B cell (primary cell): ENCODE results near the gene BPIFB1.

ENCODE experiments used
- EZH2 ChIP-seq: IDR thresholded peaks from 2 replicates; pipeline ENCODE4 v1.6.1; 2012; ENCODE audit warnings: borderline replicate concordance, low read depth, mild to moderate bottlenecking, moderate library complexity, low read length; ENCODE audit not compliant: insufficient read depth, poor library complexity, severe bottlenecking
- TF ChIP-seq, protein P1 (sequence below): fragments of 200-600 bp; IDR thresholded peaks from one replicate; pipeline ENCODE4 v1.8.0; 2022; ENCODE audit warnings: antibody characterized with exemption, mild to moderate bottlenecking

DNA sequence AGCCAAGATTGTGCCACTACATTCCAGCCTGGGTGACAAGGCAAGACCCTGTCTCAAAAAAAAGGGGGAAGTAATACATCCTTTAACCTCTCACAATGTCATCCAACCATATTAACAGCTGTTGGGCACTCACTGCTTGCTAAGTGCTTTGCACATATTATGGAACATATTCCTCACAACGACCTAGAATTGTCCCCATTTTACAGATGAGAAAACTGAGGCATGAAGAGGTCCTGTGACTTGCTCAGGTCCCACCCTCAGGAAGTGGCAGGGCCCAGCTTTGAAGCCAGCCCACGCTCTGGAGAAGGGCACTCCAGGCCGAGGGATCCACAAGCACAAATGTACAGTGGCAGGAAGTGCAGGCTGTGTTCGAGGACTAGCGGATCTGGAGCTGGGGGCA, 33.3 kb downstream of the BPIFB1 start:
- TF ChIP-seq, protein P1, sequence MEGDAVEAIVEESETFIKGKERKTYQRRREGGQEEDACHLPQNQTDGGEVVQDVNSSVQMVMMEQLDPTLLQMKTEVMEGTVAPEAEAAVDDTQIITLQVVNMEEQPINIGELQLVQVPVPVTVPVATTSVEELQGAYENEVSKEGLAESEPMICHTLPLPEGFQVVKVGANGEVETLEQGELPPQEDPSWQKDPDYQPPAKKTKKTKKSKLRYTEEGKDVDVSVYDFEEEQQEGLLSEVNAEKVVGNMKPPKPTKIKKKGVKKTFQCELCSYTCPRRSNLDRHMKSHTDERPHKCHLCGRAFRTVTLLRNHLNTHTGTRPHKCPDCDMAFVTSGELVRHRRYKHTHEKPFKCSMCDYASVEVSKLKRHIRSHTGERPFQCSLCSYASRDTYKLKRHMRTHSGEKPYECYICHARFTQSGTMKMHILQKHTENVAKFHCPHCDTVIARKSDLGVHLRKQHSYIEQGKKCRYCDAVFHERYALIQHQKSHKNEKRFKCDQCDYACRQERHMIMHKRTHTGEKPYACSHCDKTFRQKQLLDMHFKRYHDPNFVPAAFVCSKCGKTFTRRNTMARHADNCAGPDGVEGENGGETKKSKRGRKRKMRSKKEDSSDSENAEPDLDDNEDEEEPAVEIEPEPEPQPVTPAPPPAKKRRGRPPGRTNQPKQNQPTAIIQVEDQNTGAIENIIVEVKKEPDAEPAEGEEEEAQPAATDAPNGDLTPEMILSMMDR = no peak
- TF ChIP-seq EZH2 = no peak
